Measurements from ENCODE around the gene PNLIPRP3.

DNA sequence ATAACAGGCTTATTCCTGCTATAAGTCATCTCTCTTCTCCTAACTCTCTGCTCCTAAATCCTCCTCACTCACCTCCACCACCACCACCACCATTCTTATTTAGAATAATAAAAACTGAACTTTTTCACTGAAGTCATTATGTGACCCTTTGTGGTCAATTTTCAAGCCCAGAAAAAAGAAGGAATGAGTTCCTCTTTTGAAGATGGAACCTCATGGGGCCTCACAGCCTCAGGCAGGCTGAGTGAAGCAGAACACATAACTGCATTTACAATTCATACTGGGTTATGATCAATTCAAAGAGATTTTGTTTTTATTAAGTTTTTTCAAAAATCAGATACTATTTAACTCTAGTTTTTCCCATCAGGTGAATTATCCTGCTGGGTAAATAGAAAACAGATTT, 29.8 kb downstream of the PNLIPRP3 start:
- TF ChIP-seq TAF1 (IDR thresholded peaks at IDR 0.05; ENCODE audit: low read depth, low read length) (no peak), POLR2AphosphoS5 (IDR thresholded peaks at IDR 0.05; ENCODE audit: low read depth, low read length) (no peak), POLR2A (IDR thresholded peaks at IDR 0.05; ENCODE audit: low read depth, low read length) (no peak), SPI1 (IDR thresholded peaks at IDR 0.05; ENCODE audit: low read depth, low read length) (no peak)

Data from GM12891 (cell line).